C4-2B (cell line): ENCODE measurements around the gene XPA.

Experiments
- H3K27ac ChIP-seq: fragments of 450-650 bp; 2 replicates; pipeline ENCODE4 v1.5.1; 2017
- ZFX ChIP-seq: fragments of 450-650 bp; IDR thresholded peaks from 2 replicates; pipeline ENCODE4 v1.6.1; 2017
- TF ChIP-seq, protein P1 (sequence below): fragments of 450-650 bp; conservative IDR thresholded peaks from 2 replicates; pipeline ENCODE4 v1.5.1; 2017; ENCODE audit warnings: mild to moderate bottlenecking

Gene XPA

DNA sequence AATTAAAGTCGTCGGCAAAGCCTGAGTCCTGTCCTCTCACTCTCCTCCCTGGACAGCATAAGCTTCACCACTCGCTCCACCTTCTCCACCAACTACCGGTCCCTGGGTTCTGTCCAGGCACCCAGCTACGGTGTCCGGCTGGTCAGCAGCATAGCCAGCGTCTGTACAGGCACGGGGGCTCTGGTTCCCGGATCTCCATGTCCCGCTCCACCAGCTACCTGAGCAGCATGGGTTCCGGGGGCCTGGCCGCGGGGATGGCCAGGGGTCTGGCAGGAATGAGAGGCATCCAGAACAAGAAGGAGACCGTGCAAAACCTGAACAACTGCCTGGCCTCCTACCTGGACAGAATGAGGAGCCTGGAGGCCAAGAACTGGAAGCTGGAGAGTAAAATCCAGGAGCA, 1.7 kb upstream of the XPA start:
- TF ChIP-seq ZFX = no peak
- TF ChIP-seq, protein P1, sequence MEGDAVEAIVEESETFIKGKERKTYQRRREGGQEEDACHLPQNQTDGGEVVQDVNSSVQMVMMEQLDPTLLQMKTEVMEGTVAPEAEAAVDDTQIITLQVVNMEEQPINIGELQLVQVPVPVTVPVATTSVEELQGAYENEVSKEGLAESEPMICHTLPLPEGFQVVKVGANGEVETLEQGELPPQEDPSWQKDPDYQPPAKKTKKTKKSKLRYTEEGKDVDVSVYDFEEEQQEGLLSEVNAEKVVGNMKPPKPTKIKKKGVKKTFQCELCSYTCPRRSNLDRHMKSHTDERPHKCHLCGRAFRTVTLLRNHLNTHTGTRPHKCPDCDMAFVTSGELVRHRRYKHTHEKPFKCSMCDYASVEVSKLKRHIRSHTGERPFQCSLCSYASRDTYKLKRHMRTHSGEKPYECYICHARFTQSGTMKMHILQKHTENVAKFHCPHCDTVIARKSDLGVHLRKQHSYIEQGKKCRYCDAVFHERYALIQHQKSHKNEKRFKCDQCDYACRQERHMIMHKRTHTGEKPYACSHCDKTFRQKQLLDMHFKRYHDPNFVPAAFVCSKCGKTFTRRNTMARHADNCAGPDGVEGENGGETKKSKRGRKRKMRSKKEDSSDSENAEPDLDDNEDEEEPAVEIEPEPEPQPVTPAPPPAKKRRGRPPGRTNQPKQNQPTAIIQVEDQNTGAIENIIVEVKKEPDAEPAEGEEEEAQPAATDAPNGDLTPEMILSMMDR = no peak
- no peak overlapping the region for H3K27ac ChIP-seq

DNA sequence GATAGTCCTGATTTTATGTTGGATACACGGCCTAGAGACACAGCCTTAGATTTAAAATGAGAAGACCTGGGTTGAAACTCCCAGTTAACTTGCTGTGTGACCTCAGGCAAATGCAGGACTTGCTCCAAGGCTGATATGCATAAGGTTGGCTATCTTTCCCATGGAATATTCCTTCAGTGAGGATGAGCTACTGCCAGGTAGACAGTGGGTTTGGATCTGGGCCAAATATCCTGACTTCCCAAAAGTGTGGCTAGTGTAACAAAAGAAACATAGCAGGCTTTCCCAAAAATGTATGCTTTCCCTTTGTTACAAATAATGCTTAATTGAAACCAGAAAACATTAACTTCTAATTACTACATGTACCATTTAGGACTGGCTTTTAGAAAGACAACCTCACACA, 697 bp upstream of the XPA start:
- TF ChIP-seq ZFX = no peak
- TF ChIP-seq, protein P1 = no peak
- H3K27ac ChIP-seq = peak overlapping the region; percentile 90; the same call in 1 of the 2 replicates

DNA sequence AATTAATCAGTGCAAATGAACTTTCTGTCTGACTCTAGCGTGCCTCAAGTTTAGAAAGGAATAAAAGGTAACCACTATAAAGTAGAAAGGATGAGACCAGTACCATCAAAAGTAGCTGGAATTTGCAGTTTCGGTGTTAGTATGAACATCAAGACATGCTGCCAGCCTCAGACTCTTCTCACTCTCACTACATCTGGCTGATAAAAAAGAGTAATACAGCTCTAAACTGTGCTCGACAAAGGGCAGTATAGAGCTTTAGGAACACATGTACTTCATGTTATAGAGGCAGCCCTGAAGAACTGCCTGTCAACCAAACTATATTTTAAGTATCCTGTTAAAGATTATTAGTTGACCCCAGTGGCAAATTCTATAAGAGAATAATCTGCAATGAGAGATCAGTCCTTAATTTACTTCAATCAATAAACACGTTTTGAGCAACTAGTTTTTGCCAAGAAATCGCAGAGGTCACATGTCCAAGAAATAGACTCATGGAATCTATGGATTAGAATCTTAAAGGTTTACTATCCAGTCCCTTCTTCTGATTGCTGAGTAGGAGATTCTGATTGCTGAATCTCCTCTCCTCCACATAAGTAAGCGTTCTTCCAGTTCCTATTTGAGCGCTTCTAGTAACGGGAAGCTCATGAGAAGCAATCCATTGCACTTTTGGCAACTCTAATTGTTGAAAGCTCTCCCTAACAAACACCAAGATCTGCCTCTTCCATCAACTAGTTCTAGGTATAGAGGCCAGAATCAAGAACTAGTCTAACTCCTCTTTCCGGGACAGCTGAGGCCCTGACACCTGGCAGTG, 941 bp downstream of the XPA start:
- TF ChIP-seq ZFX = no peak
- TF ChIP-seq, protein P1 = no peak
- H3K27ac ChIP-seq = peak overlapping the region; percentile 90

DNA sequence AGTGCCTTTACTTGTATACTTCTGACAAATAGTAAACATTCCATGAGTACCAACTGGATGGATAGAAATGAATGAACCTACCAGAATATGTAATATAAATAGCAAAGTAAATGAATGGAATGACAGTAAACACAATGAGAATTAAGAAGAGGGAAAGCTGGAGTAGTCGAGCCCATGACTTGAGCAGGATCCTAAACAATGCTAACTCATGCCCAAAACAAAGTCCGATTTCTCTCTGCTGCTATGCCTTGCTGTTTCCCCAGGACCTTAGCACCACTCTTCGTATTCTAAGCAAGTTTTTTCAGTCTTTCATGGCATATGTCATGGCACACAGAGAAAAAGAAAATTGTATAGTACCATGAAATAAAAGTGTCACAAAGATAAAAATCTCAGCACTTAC, 1.8 kb downstream of the XPA start:
- H3K27ac ChIP-seq = no peak overlapping the region
- TF ChIP-seq, protein P1 = no peak
- TF ChIP-seq ZFX = no peak

DNA sequence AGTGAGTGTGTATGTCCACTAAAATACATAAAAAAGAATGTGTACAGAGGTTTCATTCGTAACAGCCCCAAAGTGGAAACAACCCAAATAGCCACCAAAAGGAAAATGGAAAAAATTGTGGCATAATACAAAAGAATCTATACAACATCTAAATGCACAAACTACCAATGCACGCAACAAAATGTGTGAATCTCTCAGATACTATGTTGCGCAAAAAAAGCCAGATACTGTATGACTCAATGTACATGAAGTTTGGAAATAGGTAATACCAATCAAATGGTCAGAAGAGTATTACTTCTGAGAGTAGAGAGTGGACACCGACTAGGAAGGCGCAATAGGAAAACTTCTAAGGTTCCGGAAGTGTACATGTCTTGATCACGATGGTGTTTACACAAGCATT, 2.4 kb downstream of the XPA start:
- TF ChIP-seq, protein P1 = no peak
- no peak for TF ChIP-seq ZFX

DNA sequence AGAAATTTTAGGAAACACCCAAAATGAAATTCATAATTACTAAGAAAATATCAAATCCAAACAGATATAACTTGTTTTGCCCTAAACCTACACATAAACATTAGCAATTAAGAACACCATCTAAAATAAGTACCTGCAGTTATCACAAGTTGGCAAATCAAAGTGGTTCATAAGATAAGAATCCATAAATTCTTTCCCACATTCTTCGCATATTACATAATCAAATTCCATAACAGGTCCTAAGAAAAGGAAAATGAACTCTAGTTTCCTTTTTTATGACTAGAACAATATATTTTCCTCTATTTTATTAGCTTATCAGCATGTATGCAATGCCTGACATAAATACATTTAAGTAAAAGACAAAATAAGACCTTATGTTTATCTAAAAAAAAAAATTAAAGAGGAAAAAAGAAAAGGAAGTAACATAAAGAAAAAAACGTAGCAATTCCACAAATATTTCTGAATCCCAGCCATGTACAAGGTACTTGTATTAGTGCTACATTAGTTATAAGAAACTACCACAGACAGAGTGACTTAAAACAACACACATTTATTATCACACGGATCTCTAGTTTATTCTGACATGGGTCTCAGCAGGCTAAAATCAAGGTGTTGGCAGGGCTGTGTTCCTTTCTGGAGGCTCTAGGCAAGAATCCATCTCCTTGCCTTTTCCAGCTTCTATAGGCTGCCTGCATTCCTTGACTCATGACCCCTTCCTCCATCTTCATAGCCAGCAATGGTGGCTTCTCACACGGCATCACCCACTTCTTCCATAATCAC, 7.5 kb downstream of the XPA start:
- H3K27ac ChIP-seq = no peak overlapping the region
- TF ChIP-seq, protein P1 = no peak
- no peak for TF ChIP-seq ZFX

More for the DNA sequence above, 2.4 kb downstream of the XPA start:
- H3K27ac ChIP-seq = no peak overlapping the region

DNA sequence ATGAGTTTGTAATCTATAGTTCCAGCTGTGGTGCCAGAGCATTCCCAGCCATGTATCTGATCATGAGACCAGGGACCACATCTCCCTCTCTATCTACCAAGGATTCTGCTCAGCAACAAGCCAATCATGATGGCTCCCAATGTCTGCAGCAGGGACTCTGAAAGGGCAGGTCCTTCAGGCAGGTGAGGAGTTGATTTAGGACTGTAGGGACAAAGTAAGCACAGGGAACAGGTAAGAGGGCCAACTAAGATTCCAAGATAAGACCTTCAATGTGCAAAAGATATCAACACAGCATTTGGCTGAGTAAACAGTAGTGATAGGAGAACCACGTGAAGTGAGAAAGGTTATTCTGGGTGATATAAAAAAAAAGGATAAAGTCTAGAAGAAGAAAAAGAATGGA, 8.5 kb downstream of the XPA start:
- TF ChIP-seq ZFX = no peak
- TF ChIP-seq, protein P1 = no peak
- H3K27ac ChIP-seq = no peak overlapping the region
